LNCaP clone FGC (cell line): ENCODE data around the gene MOB1A.

Source experiments
- DNase-seq: peaks from one replicate; pipeline ENCODE4 v3.0.0-alpha.2; 2011; ENCODE audit warnings: low read depth
- H3K4me3 ChIP-seq: 2 replicates; pipeline ENCODE4 v1.5.1; 2011; ENCODE audit warnings: mild to moderate bottlenecking, low read depth, low read length, control low read depth
- TF ChIP-seq, protein P1 (sequence below): IDR thresholded peaks from 2 replicates; pipeline ENCODE4 v1.5.1; 2012; ENCODE audit warnings: mild to moderate bottlenecking; ENCODE audit not compliant: control insufficient read depth, insufficient read depth; ENCODE audit errors: extremely low read depth

Gene MOB1A

DNA sequence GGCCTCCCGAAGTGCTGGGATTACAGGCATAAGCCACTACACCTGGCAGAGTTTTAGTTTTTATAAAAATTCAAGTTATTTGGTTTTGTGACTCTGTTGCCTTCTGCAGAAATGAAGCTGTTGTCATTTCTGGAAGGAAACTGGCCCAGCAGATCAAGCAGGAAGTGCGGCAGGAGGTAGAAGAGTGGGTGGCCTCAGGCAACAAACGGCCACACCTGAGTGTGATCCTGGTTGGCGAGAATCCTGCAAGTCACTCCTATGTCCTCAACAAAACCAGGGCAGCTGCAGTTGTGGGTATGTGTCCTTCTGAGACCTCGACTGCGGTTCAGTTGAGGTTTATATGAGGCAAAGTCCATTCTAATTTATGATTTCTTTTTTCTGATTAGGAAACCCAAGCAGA lies 26.9 kb upstream of the MOB1A start:
- TF ChIP-seq, protein P1, sequence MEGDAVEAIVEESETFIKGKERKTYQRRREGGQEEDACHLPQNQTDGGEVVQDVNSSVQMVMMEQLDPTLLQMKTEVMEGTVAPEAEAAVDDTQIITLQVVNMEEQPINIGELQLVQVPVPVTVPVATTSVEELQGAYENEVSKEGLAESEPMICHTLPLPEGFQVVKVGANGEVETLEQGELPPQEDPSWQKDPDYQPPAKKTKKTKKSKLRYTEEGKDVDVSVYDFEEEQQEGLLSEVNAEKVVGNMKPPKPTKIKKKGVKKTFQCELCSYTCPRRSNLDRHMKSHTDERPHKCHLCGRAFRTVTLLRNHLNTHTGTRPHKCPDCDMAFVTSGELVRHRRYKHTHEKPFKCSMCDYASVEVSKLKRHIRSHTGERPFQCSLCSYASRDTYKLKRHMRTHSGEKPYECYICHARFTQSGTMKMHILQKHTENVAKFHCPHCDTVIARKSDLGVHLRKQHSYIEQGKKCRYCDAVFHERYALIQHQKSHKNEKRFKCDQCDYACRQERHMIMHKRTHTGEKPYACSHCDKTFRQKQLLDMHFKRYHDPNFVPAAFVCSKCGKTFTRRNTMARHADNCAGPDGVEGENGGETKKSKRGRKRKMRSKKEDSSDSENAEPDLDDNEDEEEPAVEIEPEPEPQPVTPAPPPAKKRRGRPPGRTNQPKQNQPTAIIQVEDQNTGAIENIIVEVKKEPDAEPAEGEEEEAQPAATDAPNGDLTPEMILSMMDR: no peak
- DNase-seq: peak; percentile 52
- H3K4me3 ChIP-seq: peak overlapping the region; percentile 7; the same call in 1 of the 2 replicates

DNA sequence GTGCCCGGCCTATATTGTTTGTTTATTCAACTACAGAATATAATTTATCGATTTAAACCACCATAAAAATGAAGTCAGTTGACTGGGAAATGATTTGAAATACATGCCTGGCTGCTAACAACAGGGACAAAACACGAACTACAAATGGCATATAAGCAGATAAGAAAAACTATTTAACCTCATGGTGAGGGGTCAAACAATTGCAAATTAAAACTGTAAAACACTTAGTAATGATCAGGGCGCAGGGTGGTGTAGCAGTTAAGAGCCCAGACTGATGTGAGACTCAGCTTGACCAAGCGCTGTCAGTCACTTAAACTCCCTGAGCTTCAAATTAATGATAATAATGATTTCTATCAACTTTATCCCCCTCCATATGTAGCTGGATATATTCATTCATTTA lies 26.4 kb upstream of the MOB1A start:
- no peak for DNase-seq
- TF ChIP-seq, protein P1: no peak
- H3K4me3 ChIP-seq: no peak overlapping the region

DNA sequence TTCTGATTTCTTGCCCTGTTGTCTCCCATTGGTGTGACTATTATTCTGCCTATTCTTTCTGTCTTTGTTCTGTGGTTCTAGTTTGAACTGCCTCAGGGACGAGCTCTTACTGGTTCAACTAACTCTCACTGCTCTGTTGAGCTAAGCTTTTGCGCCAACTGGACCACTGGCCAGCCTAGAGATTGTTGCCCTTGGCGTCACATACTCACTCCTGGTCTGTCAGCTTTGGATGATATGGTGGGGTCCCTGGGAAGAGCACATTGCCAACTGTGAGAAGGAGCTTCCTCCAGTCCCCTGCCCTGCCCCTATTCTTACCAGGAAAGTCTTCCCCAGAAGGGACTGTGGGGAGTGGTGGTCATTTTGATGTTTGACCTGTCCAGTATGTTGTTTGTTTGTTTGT lies 25.8 kb upstream of the MOB1A start:
- TF ChIP-seq, protein P1: no peak
- DNase-seq: no peak
- no peak overlapping the region for H3K4me3 ChIP-seq

DNA sequence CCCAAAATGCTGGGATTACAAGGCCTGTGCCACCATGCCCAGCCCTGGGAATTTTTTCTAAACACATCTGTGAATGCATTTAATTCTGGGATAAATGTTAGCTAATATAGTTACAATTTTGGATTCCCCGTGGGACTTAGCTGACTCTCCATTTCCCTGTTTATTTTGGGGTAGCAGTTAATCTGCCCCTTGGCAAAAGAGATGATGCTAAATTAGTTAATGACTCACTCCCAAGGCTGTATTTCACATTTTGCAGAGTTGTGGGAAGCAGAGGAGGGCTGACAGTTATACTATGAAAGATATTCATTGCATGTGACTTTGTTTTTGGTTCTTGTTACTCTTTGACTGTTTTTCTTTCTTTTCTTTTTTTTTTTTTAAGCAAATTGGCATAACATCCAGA lies 22.9 kb upstream of the MOB1A start:
- H3K4me3 ChIP-seq: no peak overlapping the region
- TF ChIP-seq, protein P1: no peak
- no peak for DNase-seq

DNA sequence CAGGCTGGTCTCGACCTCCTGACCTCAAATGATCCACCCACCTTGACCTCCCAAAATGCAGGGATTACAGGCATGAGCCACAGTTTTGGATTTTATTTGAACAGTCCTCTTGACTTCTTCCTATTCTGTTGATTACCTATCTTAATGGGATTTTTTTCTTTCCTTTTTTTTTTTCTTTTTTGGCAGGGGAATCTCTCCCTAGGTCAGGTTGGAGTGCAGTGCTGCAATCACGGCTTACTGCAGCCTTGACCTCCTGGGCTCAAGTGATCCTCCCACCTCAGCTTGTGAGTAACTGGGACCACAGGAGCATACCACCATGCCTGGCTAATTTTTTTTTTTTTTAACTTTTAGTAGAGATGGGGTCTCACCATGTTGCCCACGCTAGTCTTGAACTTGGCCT lies 22.5 kb upstream of the MOB1A start:
- H3K4me3 ChIP-seq: no peak overlapping the region

GRCh38 chr2:74199871-74200305 lies 21.2 kb upstream of the MOB1A start:
- H3K4me3 ChIP-seq: peak overlapping the region; percentile 73
- no peak for DNase-seq
- TF ChIP-seq, protein P1: no peak

More for the DNA sequence above, 22.5 kb upstream of the MOB1A start:
- DNase-seq: no peak
- TF ChIP-seq, protein P1: no peak

DNA sequence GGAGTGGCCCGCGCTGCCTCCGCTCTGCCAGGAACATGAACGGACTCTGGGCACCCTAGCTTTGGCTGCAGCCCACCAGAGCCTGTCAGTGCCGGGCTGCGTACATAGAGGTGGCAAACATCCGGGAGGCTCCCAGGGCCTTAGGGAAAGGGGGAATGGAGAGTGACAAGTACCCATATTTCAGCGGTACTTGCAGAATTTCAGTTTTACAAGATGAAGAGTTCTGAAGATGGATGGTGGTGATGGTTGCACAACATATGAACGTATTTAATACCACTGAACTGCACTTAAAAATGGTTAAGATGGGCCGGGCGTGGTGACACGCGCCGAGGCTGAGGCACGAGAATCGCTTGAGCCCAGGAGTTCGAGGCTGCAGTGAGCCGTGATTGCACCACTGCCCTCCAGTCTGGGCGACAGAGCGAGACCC lies 20.6 kb upstream of the MOB1A start:
- no peak for DNase-seq
- H3K4me3 ChIP-seq: peak overlapping the region; percentile 73
- TF ChIP-seq, protein P1: no peak
